ENCODE data around the gene BBS9.
A peak's percentile ranks its signal among the peaks of the same experiment; 100 is the strongest.
"Not testable (repeated sequence)": the region's sequence is repeated elsewhere in the genome, so short reads cannot be mapped to it uniquely, and the experiment has no call there.

Gene BBS9

GRCh38 chr7:33192695-33193291 is 63.4 kb downstream of the BBS9 start:
- no peak for DNase-seq (ENCODE audit: low read depth, low spot score)
- no peak overlapping the region for H3K27ac ChIP-seq

GRCh38 chr7:33193308-33193864 is 64.0 kb downstream of the BBS9 start:
- DNase-seq (ENCODE audit: low read depth, low spot score) = no peak
- H3K27ac ChIP-seq = no peak overlapping the region

DNA sequence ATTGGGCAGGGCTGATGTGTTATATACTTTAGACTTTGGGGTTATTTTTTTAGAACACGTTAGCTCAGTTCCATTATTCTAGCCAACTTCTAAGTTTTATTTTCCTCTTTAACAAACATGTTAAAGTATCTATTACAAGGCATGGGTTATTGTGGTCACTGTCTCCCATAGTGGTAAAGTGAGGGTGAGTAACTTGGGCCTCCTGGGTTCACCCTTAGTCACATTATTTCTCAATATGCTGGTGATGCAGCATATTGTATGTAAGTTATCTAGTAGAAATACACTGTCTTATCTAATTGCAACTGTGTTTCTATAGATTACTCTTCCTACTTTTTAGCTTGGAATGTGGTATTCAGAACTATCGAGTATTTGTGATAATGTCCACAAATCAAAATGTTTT is 65.9 kb downstream of the BBS9 start:
- DNase-seq (ENCODE audit: low read depth, low spot score) = peak; percentile 46
- H3K27ac ChIP-seq = no peak overlapping the region

DNA sequence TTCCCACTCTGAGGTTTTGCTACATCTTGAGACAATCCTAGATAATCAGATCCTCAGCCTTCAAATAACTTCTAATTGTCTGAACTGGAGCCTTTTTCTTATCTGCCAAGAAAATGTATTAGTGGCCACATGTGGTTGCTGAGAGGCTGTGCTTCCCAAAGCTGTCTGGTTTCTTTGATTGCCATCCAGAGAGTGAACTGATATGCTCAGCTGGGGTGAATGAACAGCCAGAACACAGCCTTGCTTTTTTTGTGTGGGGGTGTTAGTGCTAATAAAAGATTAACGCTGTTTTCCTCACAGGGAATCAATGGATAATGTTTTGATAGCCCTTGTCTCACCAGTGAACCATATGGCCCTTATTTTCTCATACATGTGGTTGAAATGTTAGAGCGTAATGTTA is 66.9 kb downstream of the BBS9 start:
- no peak overlapping the region for H3K27ac ChIP-seq
- no peak for DNase-seq (ENCODE audit: low read depth, low spot score)

- DNase-seq (ENCODE audit: low read depth, low spot score) = no peak
Observed at GRCh38 chr7:33200282-33200681, 70.9 kb downstream of the BBS9 start.

DNA sequence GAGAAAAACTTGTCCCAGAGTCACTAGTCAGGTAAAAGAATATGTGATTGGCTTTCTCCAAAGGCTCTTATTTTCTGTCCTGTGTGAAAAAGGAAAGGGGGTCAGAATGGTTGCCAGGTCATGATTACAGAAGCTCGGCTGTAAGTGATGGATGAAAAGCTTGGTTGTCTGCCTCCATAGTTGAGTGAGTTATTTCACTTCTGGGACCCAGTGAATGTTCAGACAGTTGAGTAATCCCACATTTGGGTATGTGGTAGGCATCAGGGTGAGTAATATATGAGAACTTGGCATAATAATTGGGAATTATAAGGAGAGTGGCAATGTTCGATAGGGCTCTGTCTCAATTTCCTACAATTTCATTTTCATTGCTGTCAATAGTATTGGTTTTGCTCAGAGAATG is 72.5 kb downstream of the BBS9 start:
- DNase-seq (ENCODE audit: low read depth, low spot score) = no peak
- no peak overlapping the region for H3K27ac ChIP-seq

More at GRCh38 chr7:33200282-33200681, 70.9 kb downstream of the BBS9 start:
- no peak overlapping the region for H3K27ac ChIP-seq

- no peak for DNase-seq (ENCODE audit: low read depth, low spot score)
- H3K27ac ChIP-seq = no peak overlapping the region
Observed at GRCh38 chr7:33210958-33211357, 81.6 kb downstream of the BBS9 start.

- DNase-seq (ENCODE audit: low read depth, low spot score) = no peak
- H3K27ac ChIP-seq = no peak overlapping the region
Observed at GRCh38 chr7:33212144-33212543, 82.8 kb downstream of the BBS9 start.

DNA sequence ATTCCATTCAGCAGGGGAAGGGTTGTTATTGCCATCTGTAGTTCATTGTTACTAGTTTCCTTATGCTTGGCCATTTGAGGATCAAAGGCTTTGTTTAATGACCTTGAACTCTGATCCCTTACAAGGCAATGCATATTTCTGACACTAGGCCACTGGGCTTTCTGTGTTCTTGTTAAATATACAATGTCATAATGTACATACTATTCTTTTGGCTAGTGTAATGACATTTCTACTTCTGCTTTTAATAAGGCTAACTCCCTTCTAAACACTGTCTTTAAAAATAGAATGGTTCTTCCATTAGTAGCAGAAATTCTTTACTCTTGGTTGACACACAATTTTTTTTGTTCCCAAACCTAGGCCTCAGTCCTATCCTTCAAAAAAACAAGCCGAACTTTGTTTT is 86.6 kb downstream of the BBS9 start:
- no peak overlapping the region for H3K27ac ChIP-seq
- DNase-seq (ENCODE audit: low read depth, low spot score) = no peak

DNA sequence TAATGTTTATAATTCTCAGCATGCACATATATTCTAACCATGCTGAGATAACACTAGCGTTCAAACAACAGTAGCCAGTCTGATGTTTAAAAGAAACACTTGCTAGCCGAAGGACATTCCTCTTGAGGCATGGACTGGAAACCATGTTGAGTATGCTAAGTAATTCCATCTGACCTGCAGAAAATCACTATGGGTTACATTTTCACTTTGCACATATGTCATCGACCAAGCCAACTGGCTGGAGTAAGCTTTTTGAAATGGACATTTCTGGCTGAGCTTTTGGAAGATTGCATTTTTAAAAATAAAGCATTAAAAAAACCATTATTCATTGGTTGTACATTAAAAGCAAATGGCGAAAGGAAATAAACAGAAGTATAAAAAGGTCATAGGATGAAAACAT is 88.2 kb downstream of the BBS9 start:
- DNase-seq (ENCODE audit: low read depth, low spot score) = no peak
- no peak overlapping the region for H3K27ac ChIP-seq

DNA sequence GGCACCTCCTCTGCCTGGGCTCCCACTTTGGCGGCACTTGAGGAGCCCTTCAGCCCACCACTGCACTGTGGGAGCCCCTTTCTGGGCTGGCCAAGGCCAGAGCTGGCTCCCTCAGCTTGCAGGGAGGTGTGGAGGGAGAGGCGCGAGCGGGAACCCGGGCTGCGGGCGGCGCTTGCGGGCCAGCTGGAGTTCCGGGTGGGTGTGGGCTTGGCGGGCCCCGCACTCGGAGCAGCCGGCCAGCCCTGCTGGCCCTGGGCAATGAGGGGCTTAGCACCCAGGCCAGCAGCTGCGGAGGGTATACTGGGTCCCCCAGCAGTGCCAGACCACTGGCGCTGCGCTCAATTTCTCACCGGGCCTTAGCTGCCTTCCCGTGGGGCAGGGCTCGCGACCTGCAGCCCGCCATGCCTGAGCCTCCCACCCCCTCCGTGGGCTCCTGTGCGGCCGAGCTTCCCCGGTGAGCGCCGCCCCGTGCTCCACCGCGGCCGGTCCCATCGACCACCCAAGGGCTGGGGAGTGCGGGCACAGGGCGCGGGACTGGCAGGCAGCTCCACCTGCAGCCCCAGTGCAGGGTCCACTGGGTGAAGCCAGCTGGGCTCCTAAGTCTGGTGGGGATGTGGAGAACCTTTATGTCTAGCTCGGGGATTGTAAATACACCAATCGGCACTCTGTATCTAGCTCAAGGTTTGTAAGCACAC is 89.6 kb downstream of the BBS9 start:
- H3K27ac ChIP-seq; DNase-seq (ENCODE audit: low read depth, low spot score): not testable (repeated sequence)

DNA sequence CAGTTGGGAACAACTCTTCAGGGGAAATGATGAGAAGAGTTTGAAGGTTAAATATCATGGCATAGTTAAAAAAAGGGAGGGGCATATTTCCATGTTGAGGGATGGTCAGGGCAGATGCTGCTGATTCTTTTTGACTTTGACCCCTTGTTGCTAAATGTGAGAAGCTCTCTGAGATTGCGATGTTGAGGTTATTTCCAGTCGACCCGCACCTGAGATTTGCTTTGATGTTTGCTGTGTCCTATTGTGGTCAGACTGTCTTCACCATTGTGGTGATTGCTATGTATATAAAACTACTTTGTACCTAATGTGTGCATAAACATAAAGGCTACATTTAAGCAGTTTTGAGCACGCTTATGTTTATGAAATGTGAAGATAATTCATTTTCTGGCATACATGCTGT is 90.9 kb downstream of the BBS9 start:
- no peak for DNase-seq (ENCODE audit: low read depth, low spot score)
- H3K27ac ChIP-seq = no peak overlapping the region

- H3K27ac ChIP-seq = no peak overlapping the region
- no peak for DNase-seq (ENCODE audit: low read depth, low spot score)
Observed at GRCh38 chr7:33221390-33221789, 92.0 kb downstream of the BBS9 start.

- DNase-seq (ENCODE audit: low read depth, low spot score) = no peak
- no peak overlapping the region for H3K27ac ChIP-seq
Observed at GRCh38 chr7:33232632-33233145, 103.3 kb downstream of the BBS9 start.

- no peak for DNase-seq (ENCODE audit: low read depth, low spot score)
- H3K27ac ChIP-seq = no peak overlapping the region
Observed at GRCh38 chr7:33233659-33234058, 104.3 kb downstream of the BBS9 start.

- no peak overlapping the region for H3K27ac ChIP-seq
- no peak for DNase-seq (ENCODE audit: low read depth, low spot score)
Observed at GRCh38 chr7:33237036-33237435, 107.7 kb downstream of the BBS9 start.

DNA sequence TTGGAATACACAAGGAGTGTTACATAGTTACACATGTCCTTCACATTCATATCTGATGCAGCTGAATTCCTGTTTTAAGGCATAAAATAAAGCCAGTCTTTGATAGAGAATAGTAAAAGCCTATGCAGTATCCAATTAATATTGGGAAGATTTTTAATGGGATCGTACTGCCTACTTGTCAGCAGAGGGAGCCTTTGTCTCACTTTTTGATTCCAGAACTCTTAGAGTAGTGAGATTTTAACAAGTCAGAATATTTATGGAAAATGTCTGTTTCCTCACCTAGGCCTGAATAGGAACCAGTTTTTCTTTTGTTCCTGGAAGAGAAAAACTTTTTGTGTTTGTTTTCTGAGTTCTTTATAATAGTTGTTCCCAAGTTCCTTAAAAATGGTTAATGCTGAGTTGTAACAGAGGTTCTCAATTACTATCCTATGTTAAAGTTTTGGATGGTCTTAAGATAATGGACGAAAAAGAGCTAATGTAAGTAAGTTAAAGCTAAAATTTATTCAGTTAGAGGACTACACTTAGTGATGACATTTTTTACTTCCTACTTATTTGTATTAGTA is 114.0 kb downstream of the BBS9 start:
- no peak overlapping the region for H3K27ac ChIP-seq
- DNase-seq (ENCODE audit: low read depth, low spot score) = no peak

- H3K27ac ChIP-seq = no peak overlapping the region
- DNase-seq (ENCODE audit: low read depth, low spot score) = no peak
Observed at GRCh38 chr7:33248671-33249070, 119.3 kb downstream of the BBS9 start.

- H3K27ac ChIP-seq = no peak overlapping the region
- no peak for DNase-seq (ENCODE audit: low read depth, low spot score)
Observed at GRCh38 chr7:33250421-33250871, 121.1 kb downstream of the BBS9 start.

DNA sequence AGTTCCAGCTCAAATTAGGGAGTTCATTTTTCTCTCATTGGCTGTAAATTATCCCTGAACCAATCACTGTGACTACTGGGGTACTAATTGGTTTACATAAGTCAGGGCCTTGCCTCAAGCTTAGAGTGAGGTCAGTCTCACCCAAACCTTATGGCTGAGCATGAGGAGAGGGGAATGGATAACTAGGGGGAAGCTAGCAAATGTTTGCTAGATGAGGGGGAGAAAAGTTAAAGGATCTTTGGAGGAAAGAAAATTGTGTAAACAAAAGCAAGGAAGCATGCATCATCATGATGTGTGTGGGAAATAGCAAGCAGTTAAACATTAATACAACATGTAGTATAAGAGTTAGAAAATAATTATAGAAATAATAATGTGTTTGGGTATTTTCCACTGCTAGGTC is 121.9 kb downstream of the BBS9 start:
- DNase-seq (ENCODE audit: low read depth, low spot score) = no peak

DNA sequence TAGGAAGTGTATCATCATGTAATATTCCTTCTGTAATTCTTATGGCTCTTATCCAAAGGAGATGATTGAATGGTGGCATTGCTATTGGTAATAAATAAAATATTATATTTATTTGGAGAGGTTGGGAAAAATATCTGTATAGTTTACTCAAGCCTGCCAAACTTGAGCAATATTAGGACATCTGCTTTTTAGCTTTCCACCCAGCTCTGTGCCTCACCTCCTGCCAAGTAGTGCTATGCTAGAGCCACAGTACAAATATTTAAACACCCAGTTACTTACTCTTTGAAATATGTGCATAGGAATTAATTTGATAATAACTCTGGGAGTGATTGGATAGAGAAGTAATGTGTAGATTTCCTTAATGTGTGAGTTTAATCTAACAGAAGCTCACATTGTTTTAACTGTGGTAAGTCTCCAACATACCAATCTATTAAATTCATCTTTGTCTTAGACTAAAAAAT is 129.2 kb downstream of the BBS9 start:
- no peak for DNase-seq (ENCODE audit: low read depth, low spot score)
- no peak overlapping the region for H3K27ac ChIP-seq

More for the DNA sequence above, 121.9 kb downstream of the BBS9 start:
- H3K27ac ChIP-seq = no peak overlapping the region
